HCT116 (cell line): ENCODE results near the gene UBE2M.
"Not testable (repeated sequence)": the region's sequence is repeated elsewhere in the genome, so short reads cannot be mapped to it uniquely, and the experiment has no call there.

Experiments
- CEBPB ChIP-seq: IDR thresholded peaks from 2 replicates; pipeline ENCODE4 v1.6.1; 2012; ENCODE audit warnings: low read depth
- CTCF ChIP-seq, 3 experiments: fragments of 200-600 bp in 1 of 3; sonication (generic) in 1 of 3; IDR thresholded peaks in 2 of 3; conservative IDR thresholded peaks in 1 of 3; 2 replicates each; pipeline ENCODE4 v1.5.1; 2012 to 2017; ENCODE audit warnings: low read depth in 2 of 3, low read length in 2 of 3, antibody characterized with exemption in 1 of 3, borderline replicate concordance in 1 of 3, control low read depth in 1 of 3, mild to moderate bottlenecking in 1 of 3, mixed read lengths in 1 of 3, mixed run types in 1 of 3, moderate library complexity in 1 of 3; ENCODE audit not compliant: insufficient read depth in 1 of 3
- MAX ChIP-seq: IDR thresholded peaks from 2 replicates; pipeline ENCODE4 v1.6.1; 2012
- POLR2A ChIP-seq: IDR thresholded peaks from 2 replicates; pipeline ENCODE4 v1.7.0; 2011; ENCODE audit warnings: borderline replicate concordance; ENCODE audit not compliant: insufficient read depth, insufficient read length; ENCODE audit errors: extremely low read depth
- RAD21 ChIP-seq: IDR thresholded peaks from 2 replicates; pipeline ENCODE4 v1.6.1; 2012; ENCODE audit warnings: low read depth, mild to moderate bottlenecking
- SIN3A ChIP-seq: IDR thresholded peaks from 2 replicates; pipeline ENCODE4 v1.6.1; 2012; ENCODE audit warnings: low read depth
- TCF7L2 ChIP-seq: IDR thresholded peaks from 2 replicates; pipeline ENCODE4 v1.7.0; 2011; ENCODE audit warnings: borderline replicate concordance, inconsistent platforms; ENCODE audit not compliant: insufficient read depth, insufficient read length; ENCODE audit errors: extremely low read depth
- ZBTB33 ChIP-seq: IDR thresholded peaks from 2 replicates; pipeline ENCODE4 v1.6.1; 2011; ENCODE audit warnings: mild to moderate bottlenecking, low read length, moderate library complexity; ENCODE audit not compliant: insufficient replicate concordance; ENCODE audit errors: extremely low read depth

- TF ChIP-seq ZBTB33, MAX, SIN3A, POLR2A, TCF7L2, CEBPB, RAD21: not testable (repeated sequence)
- peak; percentile 24 to 43 (median 39); a peak in 4 of 6 replicates for TF ChIP-seq CTCF (IDR thresholded peaks at IDR 0.05 in 2 of 3, conservative IDR thresholded peaks at IDR 0.05 in 1 of 3; ENCODE audit: borderline replicate concordance in 1 of 3, insufficient read depth in 1 of 3, low read depth in 2 of 3, low read length in 2 of 3)
Measured at GRCh38 chr19:58606251-58606896, 48.0 kb upstream of the UBE2M start.
